Keratinocyte (primary cell): ENCODE results near the gene PITX1.

Experiments used
- EZH2 ChIP-seq: IDR thresholded peaks from one replicate; pipeline ENCODE4 v1.6.1; 2012; ENCODE audit warnings: inconsistent platforms, mild to moderate bottlenecking, low read length, moderate library complexity
- TF ChIP-seq, protein P1 (sequence below), 3 experiments: IDR thresholded peaks in 1 of 3; conservative IDR thresholded peaks in 1 of 3; optimal IDR thresholded peaks in 1 of 3; 2 replicates in 2 of 3; 3 replicates in 1 of 3; pipeline versions ENCODE3 to v1.5.1; 2011; ENCODE audit warnings: low read length in 3 of 3, mild to moderate bottlenecking in 3 of 3, moderate library complexity in 2 of 3, control low read depth in 1 of 3, inconsistent platforms in 1 of 3; ENCODE audit not compliant: insufficient read depth in 2 of 3; ENCODE audit errors: extremely low read depth in 1 of 3

DNA sequence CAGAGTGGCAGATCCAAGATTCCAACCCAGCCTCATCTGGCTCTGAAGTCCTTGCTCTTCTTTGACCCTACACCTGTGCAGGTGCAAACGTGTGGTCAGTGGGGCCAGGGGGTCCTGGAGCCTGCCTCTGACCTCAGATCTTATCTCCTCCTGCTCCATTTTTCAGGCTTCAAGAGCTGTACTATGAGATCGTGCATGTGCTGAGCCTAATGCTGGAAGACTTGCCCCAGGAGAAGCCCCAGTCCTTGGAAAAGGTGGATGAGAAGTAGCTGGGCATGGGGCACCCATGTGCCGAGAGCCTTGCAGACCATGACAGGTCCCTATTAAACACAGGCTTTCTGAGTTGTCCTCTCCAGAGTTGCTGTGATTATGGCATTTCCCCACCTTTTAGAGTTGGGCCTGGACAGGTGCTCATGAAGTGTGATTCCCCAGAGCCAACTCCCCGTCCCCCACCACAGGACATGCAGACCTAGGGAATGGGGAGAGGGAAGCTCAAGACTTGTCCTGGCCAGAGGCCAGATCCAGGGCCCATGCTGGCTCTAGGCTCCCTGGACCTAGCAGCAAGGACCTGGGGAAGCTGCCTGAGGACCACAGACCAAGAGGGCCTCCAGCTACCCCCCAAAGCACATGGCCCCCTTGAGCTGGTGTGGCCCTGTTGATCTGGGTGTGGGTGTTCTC, 22.5 kb downstream of the PITX1 start:
- TF ChIP-seq, protein P1, sequence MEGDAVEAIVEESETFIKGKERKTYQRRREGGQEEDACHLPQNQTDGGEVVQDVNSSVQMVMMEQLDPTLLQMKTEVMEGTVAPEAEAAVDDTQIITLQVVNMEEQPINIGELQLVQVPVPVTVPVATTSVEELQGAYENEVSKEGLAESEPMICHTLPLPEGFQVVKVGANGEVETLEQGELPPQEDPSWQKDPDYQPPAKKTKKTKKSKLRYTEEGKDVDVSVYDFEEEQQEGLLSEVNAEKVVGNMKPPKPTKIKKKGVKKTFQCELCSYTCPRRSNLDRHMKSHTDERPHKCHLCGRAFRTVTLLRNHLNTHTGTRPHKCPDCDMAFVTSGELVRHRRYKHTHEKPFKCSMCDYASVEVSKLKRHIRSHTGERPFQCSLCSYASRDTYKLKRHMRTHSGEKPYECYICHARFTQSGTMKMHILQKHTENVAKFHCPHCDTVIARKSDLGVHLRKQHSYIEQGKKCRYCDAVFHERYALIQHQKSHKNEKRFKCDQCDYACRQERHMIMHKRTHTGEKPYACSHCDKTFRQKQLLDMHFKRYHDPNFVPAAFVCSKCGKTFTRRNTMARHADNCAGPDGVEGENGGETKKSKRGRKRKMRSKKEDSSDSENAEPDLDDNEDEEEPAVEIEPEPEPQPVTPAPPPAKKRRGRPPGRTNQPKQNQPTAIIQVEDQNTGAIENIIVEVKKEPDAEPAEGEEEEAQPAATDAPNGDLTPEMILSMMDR (optimal IDR thresholded peaks at IDR 0.05 in 1 of 3, IDR thresholded peaks at IDR 0.05 in 1 of 3, conservative IDR thresholded peaks at IDR 0.05 in 1 of 3; ENCODE audit: extremely low read depth in 1 of 3, insufficient read depth in 2 of 3, low read length in 3 of 3) = no peak
- TF ChIP-seq EZH2 = no peak
